ENCODE data around the gene AURKAIP1.

Gene AURKAIP1

DNA sequence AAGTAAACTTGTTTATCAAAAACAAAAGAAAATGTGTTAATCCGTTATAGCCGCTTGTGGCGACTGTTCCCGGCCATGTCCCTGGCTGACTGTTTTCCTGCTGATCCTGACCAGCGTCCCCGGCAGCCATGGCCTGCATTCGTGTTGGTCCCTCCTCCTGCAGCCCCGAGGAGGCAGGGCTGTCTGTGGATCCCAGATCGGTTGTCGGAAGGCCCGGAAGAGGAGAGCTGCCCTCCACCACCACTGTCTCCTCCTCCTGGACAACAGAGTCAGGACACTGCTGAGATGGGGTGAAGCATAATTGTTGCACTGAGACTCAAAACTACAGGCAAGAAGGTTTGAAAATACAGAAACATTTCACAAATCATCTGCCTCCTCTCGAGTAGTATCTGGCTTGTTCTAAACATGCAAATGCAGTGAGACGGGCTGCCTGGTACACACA is 13.0 kb downstream of the AURKAIP1 start:
- TF ChIP-seq, protein P1, sequence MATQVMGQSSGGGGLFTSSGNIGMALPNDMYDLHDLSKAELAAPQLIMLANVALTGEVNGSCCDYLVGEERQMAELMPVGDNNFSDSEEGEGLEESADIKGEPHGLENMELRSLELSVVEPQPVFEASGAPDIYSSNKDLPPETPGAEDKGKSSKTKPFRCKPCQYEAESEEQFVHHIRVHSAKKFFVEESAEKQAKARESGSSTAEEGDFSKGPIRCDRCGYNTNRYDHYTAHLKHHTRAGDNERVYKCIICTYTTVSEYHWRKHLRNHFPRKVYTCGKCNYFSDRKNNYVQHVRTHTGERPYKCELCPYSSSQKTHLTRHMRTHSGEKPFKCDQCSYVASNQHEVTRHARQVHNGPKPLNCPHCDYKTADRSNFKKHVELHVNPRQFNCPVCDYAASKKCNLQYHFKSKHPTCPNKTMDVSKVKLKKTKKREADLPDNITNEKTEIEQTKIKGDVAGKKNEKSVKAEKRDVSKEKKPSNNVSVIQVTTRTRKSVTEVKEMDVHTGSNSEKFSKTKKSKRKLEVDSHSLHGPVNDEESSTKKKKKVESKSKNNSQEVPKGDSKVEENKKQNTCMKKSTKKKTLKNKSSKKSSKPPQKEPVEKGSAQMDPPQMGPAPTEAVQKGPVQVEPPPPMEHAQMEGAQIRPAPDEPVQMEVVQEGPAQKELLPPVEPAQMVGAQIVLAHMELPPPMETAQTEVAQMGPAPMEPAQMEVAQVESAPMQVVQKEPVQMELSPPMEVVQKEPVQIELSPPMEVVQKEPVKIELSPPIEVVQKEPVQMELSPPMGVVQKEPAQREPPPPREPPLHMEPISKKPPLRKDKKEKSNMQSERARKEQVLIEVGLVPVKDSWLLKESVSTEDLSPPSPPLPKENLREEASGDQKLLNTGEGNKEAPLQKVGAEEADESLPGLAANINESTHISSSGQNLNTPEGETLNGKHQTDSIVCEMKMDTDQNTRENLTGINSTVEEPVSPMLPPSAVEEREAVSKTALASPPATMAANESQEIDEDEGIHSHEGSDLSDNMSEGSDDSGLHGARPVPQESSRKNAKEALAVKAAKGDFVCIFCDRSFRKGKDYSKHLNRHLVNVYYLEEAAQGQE (IDR thresholded peaks at IDR 0.05; ENCODE audit: insufficient replicate concordance, low read depth), result no peak
- TF ChIP-seq SPI1 (IDR thresholded peaks at IDR 0.05; ENCODE audit: borderline replicate concordance, low read depth) (no peak), GABPA (IDR thresholded peaks at IDR 0.05; ENCODE audit: low read depth) (no peak), POLR2AphosphoS5 (IDR thresholded peaks at IDR 0.05; ENCODE audit: low read depth) (no peak)
- TF ChIP-seq, protein P2, sequence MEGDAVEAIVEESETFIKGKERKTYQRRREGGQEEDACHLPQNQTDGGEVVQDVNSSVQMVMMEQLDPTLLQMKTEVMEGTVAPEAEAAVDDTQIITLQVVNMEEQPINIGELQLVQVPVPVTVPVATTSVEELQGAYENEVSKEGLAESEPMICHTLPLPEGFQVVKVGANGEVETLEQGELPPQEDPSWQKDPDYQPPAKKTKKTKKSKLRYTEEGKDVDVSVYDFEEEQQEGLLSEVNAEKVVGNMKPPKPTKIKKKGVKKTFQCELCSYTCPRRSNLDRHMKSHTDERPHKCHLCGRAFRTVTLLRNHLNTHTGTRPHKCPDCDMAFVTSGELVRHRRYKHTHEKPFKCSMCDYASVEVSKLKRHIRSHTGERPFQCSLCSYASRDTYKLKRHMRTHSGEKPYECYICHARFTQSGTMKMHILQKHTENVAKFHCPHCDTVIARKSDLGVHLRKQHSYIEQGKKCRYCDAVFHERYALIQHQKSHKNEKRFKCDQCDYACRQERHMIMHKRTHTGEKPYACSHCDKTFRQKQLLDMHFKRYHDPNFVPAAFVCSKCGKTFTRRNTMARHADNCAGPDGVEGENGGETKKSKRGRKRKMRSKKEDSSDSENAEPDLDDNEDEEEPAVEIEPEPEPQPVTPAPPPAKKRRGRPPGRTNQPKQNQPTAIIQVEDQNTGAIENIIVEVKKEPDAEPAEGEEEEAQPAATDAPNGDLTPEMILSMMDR (IDR thresholded peaks at IDR 0.05; ENCODE audit: insufficient read depth, low read length), result no peak
- no peak overlapping the region for H3K27ac ChIP-seq (replicated peaks)
- no peak overlapping the region for H3K4me3 ChIP-seq (replicated peaks; ENCODE audit: insufficient read depth, low read length)
- peaks cover 16% of the 10 kb centered on the region for H3K27me3 ChIP-seq (ENCODE audit: insufficient read depth, poor library complexity, severe bottlenecking)
- DNase-seq (ENCODE audit: low read depth in 1 of 2, low spot score in 1 of 2), result no peak

DNA sequence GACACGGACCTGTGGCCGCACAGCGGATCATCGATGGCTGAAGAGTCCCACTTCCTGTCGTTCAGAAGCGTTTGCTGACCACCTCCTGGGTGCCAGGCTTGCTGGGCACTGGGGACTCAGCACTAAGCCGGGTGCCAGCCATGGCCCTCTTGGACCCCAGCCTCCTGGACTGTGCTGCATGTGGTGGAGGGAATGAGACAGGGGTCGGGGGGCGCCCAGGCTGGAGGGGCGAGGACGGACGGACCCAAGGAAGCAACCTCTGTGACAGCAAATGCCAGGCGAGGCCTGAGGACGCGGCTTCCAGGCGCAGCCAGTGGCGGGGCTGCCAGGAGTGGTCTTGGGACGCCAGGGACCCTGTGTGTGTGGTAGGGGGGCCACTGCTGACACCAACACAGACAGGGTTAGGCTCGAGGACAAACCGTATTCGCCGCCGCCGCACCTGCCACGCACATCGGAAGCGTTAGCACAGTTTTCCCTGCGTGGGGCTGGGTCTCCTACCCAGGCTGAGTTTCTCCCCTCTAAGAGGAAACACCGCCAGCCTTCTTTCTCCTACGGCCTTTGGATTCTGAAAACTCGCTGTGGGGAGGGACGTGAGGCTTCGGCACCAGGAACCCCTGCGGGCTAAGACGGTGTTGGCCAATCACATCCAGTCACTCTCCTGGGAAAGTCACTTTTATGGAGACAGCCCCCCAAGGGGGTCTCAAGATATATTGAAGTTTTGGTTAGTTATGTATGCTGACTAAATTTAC is 13.6 kb downstream of the AURKAIP1 start:
- no peak overlapping the region for H3K27ac ChIP-seq (replicated peaks)

DNA sequence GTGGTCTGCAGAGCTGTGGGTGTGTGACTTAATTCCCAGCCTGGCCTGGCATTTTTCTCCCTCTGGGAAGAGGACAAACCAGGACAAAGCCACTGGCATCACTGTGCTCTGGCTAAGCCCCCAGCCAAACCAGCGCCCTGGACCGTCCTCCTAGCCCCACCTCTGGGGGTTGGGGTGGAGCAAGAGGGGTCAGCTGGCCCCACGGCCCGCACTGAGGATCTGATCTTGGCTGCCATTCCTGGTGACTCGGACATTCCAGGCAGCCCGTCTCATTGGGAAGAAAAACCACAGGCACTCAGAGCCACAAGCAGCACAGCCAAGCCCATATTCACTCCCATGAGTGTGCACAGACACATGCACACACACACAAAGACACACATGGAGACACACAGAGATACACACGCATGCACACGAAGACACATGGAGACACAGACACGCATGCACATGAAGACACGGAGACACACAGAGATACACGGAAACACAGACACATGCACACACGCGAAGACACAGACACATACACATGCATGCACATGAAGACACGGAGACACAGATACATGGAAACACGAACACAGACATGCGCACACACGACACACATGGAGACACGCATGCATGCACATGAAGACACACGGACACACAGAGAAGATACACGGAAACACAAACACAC is 14.4 kb downstream of the AURKAIP1 start:
- H3K27me3 ChIP-seq (ENCODE audit: insufficient read depth, poor library complexity, severe bottlenecking), result peaks cover 19% of the 10 kb centered on the region
- no peak overlapping the region for H3K4me3 ChIP-seq (replicated peaks; ENCODE audit: insufficient read depth, low read length)
- no peak for DNase-seq (ENCODE audit: low read depth in 1 of 2, low spot score in 1 of 2)
- H3K27ac ChIP-seq (replicated peaks), result no peak overlapping the region
- TF ChIP-seq GABPA (IDR thresholded peaks at IDR 0.05; ENCODE audit: low read depth) (no peak), SPI1 (IDR thresholded peaks at IDR 0.05; ENCODE audit: borderline replicate concordance, low read depth) (no peak), POLR2AphosphoS5 (IDR thresholded peaks at IDR 0.05; ENCODE audit: low read depth) (no peak)
- TF ChIP-seq, protein P1 (IDR thresholded peaks at IDR 0.05; ENCODE audit: insufficient replicate concordance, low read depth), result no peak
- TF ChIP-seq, protein P2 (IDR thresholded peaks at IDR 0.05; ENCODE audit: insufficient read depth, low read length), result no peak

More for the DNA sequence above, 13.6 kb downstream of the AURKAIP1 start:
- no peak for DNase-seq (ENCODE audit: low read depth in 1 of 2, low spot score in 1 of 2)
- Histone ChIP-seq H3K27me3 (ENCODE audit: insufficient read depth, poor library complexity, severe bottlenecking) (peaks cover 19% of the 10 kb centered on the region), H3K4me3 (replicated peaks; ENCODE audit: insufficient read depth, low read length) (no peak overlapping the region)
- no peak for TF ChIP-seq GABPA (IDR thresholded peaks at IDR 0.05; ENCODE audit: low read depth)
- no peak for TF ChIP-seq SPI1 (IDR thresholded peaks at IDR 0.05; ENCODE audit: borderline replicate concordance, low read depth)

DNA sequence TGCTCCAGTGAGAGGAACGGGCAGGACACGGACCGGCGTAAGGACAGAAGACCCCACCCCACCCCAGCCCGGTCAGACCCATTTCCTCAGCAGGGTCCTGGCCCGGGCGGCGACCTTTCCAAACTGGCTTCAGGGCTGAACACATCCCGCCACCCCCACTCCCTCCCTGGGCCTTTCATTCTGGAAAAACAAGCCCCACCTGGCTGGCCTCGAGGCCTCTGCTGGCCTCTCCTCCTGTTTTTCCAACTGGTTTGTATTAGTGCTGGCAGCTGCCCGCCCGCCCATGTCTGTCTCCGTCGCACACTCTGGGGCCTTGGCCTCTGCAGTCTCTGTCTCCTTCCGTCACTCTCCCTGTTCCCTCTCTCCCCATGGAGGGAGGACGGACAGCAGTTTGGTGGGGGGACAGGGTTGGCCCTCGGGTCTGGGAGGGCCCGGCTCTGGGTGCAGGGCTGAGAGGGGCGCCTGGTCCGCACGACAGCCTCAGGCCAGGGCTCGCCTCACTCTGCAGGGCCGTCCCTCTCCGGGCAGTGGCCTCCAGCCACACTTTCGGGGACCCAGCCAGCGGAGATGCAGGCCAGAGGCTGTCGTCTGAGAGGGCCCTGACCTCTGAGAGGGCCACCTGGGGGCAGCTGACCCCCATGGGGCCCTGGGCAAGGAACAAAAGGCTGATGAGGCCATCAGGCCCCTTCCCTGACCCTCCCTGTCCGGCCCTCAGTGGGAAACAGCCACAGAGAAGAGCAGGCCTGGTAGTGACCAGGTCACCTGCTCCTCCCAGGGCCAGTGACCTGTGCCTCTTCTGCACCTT is 15.1 kb downstream of the AURKAIP1 start:
- Histone ChIP-seq H3K27ac (replicated peaks) (no peak overlapping the region), H3K4me3 (replicated peaks; ENCODE audit: insufficient read depth, low read length) (no peak overlapping the region), H3K27me3 (ENCODE audit: insufficient read depth, poor library complexity, severe bottlenecking) (peaks cover 19% of the 10 kb centered on the region)
- TF ChIP-seq GABPA (IDR thresholded peaks at IDR 0.05; ENCODE audit: low read depth) (no peak), SPI1 (IDR thresholded peaks at IDR 0.05; ENCODE audit: borderline replicate concordance, low read depth) (no peak), POLR2AphosphoS5 (IDR thresholded peaks at IDR 0.05; ENCODE audit: low read depth) (no peak)
- TF ChIP-seq, protein P1 (IDR thresholded peaks at IDR 0.05; ENCODE audit: insufficient replicate concordance, low read depth), result no peak
- TF ChIP-seq, protein P2 (IDR thresholded peaks at IDR 0.05; ENCODE audit: insufficient read depth, low read length), result no peak
- no peak for DNase-seq (ENCODE audit: low read depth in 1 of 2, low spot score in 1 of 2)

Measured in HL-60 (cell line).